ENCODE results near the gene RNF40. TPM values are rescaled to one million over a fixed set of nuclear protein-coding genes. Genes with fewer than 3 reads are reported as not detected.
"Not testable (repeated sequence)": the region's sequence is repeated elsewhere in the genome, so short reads cannot be mapped to it uniquely, and the experiment has no call there.

Gene RNF40
- total RNA-seq, 1 donor from 2014 or later = 50.6 TPM

DNA sequence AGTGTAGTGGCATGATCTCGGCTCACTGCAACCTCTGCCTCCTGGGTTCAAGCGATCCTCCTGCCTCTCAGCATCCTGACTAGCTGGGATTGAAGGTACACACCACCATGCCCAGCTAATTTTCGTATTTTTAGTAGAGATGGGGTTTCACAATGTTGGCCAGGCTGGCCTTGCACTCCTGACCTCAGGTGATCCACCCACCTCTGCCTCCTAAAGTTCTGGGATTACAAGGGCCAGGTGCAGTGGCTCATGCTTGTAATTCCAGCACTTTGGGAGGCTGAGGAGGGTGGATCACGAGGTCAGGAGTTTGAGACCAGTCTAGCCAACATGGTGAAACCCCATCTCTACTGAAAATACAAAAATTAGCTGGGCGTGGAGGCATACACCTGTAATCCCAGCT is 47.6 kb downstream of the RNF40 start:
- H3K36me3 ChIP-seq (ENCODE audit: control insufficient read depth in 3 of 3, insufficient read depth in 3 of 3, low read length in 3 of 3); H3K27ac ChIP-seq (ENCODE audit: low read depth, low read length); H3K9me3 ChIP-seq (ENCODE audit: control insufficient read depth in 3 of 3, low read length in 3 of 3); H3K4me3 ChIP-seq (ENCODE audit: low read length in 3 of 3); H3K9ac ChIP-seq (ENCODE audit: low read depth in 1 of 3, low read length in 3 of 3); H3K27me3 ChIP-seq (ENCODE audit: control insufficient read depth in 3 of 3, insufficient read depth in 3 of 3, low read length in 3 of 3): not testable (repeated sequence)
- peaks cover 19 to 26% (median 21%) of the 10 kb centered on the region in 3 donors for H3K4me1 ChIP-seq (ENCODE audit: control insufficient read depth in 3 of 3, insufficient read depth in 3 of 3, low read length in 3 of 3)

DNA sequence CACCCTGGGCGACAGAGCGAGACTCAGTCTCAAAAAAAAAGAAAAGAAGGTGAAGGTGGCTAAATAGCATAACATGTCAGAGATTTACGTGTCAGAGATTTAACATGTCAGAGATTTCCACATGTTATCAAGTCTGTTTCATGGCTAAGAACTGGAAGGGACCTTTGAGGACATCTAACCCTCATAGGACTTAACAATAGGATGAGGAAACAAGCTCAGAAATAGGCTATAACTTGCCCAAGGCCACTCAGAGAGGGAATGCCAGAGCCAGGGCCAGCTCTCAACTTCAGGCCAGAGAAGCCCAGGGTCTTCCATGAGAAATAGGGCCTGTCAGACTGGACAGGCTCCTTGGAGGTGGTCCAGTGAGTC is 51.7 kb downstream of the RNF40 start:
- Histone ChIP-seq H3K27ac (ENCODE audit: low read depth, low read length) (peak overlapping the region; percentile 78), H3K9me3 (ENCODE audit: control insufficient read depth in 3 of 3, low read length in 3 of 3) (no peaks in the 10 kb centered on the region), H3K27me3 (ENCODE audit: control insufficient read depth in 3 of 3, insufficient read depth in 3 of 3, low read length in 3 of 3) (no peaks in the 10 kb centered on the region), H3K4me3 (ENCODE audit: low read length in 3 of 3) (peak overlapping the region; percentile 82 to 87 (median 85)), H3K4me1 (ENCODE audit: control insufficient read depth in 3 of 3, insufficient read depth in 3 of 3, low read length in 3 of 3) (peaks cover 5 to 14% (median 8%) of the 10 kb centered on the region in 3 donors), H3K9ac (ENCODE audit: low read depth in 1 of 3, low read length in 3 of 3) (peak overlapping the region; percentile 80 to 91 (median 87)), H3K36me3 (ENCODE audit: control insufficient read depth in 3 of 3, insufficient read depth in 3 of 3, low read length in 3 of 3) (no peaks in the 10 kb centered on the region)

DNA sequence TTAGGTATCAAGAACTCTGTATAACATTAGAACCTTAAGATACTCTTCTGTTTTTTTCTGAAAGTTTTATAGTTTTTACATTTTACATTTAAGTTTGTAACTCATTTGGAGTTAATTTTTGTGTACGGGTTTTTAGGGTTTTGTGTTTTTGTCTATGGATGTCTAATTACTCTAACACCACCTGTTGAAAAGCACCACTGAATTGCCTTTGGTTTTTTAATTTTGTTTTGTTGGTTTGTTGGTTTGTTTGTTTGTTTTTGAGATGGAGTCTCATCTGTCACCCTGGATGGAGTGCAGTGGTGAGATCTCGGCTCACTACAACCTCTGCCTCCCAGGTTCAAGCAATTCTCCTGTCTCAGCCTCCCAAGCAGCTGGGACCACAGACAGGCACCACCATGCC is 54.6 kb downstream of the RNF40 start:
- H3K9me3 ChIP-seq (ENCODE audit: control insufficient read depth in 3 of 3, low read length in 3 of 3) = no peaks in the 10 kb centered on the region
- no peak overlapping the region for H3K27ac ChIP-seq (ENCODE audit: low read depth, low read length)
- H3K9ac ChIP-seq (ENCODE audit: low read depth in 1 of 3, low read length in 3 of 3) = no peak overlapping the region
- H3K4me1 ChIP-seq (ENCODE audit: control insufficient read depth in 3 of 3, insufficient read depth in 3 of 3, low read length in 3 of 3) = peaks cover 5 to 14% (median 8%) of the 10 kb centered on the region in 3 donors
- H3K4me3 ChIP-seq (ENCODE audit: low read length in 3 of 3) = no peak overlapping the region
- H3K36me3 ChIP-seq (ENCODE audit: control insufficient read depth in 3 of 3, insufficient read depth in 3 of 3, low read length in 3 of 3) = no peaks in the 10 kb centered on the region
- no peaks in the 10 kb centered on the region for H3K27me3 ChIP-seq (ENCODE audit: control insufficient read depth in 3 of 3, insufficient read depth in 3 of 3, low read length in 3 of 3)

GRCh38 chr16:30820952-30821421 is 58.9 kb downstream of the RNF40 start:
- no peaks in the 10 kb centered on the region for H3K4me1 ChIP-seq (ENCODE audit: control insufficient read depth in 3 of 3, insufficient read depth in 3 of 3, low read length in 3 of 3)
- H3K9me3 ChIP-seq (ENCODE audit: control insufficient read depth in 3 of 3, low read length in 3 of 3) = no peaks in the 10 kb centered on the region

DNA sequence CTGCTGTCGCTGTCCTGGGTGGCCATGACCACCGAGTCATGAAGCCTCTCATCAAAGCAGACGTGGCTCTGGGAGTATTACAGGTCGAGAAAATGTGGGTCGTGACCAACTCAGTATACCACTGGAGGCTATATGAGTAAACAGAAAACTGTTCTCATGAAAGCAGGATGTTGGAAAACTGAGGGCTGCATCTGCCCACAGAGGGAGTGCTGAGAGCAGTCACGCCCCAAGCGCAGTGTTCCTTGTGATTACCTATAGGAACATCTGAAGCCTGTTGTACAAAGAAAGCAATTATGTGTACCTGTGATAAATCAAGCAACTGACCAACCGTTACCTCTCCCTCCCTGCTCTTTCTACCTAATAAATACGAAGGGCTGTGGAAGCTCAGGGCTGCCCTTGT is 59.3 kb downstream of the RNF40 start:
- H3K27ac ChIP-seq (ENCODE audit: low read depth, low read length); H3K27me3 ChIP-seq (ENCODE audit: control insufficient read depth in 3 of 3, insufficient read depth in 3 of 3, low read length in 3 of 3); H3K4me3 ChIP-seq (ENCODE audit: low read length in 3 of 3); H3K4me1 ChIP-seq (ENCODE audit: control insufficient read depth in 3 of 3, insufficient read depth in 3 of 3, low read length in 3 of 3); H3K9ac ChIP-seq (ENCODE audit: low read depth in 1 of 3, low read length in 3 of 3); H3K36me3 ChIP-seq (ENCODE audit: control insufficient read depth in 3 of 3, insufficient read depth in 3 of 3, low read length in 3 of 3); H3K9me3 ChIP-seq (ENCODE audit: control insufficient read depth in 3 of 3, low read length in 3 of 3): not testable (repeated sequence)

More at GRCh38 chr16:30820952-30821421, 58.9 kb downstream of the RNF40 start:
- H3K36me3 ChIP-seq (ENCODE audit: control insufficient read depth in 3 of 3, insufficient read depth in 3 of 3, low read length in 3 of 3) = no peaks in the 10 kb centered on the region
- H3K9ac ChIP-seq (ENCODE audit: low read depth in 1 of 3, low read length in 3 of 3) = no peak overlapping the region
- H3K4me3 ChIP-seq (ENCODE audit: low read length in 3 of 3) = no peak overlapping the region
- H3K27ac ChIP-seq (ENCODE audit: low read depth, low read length) = no peak overlapping the region
- H3K27me3 ChIP-seq (ENCODE audit: control insufficient read depth in 3 of 3, insufficient read depth in 3 of 3, low read length in 3 of 3) = no peaks in the 10 kb centered on the region

DNA sequence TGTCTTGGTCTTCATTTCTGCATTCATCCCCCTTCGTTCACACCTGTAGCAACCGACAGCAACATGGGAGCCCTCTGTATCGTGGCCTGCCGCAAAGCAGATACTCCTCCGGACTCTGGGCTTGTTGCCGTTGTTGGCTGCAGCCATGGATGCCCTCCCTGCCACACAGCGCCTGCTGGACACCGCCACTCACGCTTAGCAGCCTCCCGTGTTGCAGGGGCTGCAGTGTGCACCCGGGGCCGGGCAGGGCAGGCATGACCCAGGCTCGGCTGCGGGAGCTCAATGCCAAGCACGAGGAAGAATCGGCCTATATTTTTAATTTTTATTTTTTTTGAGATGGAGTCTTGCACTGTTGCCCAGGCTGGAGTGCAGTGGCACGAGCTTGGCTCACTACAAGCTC is 59.8 kb downstream of the RNF40 start:
- Histone ChIP-seq H3K36me3 (ENCODE audit: control insufficient read depth in 3 of 3, insufficient read depth in 3 of 3, low read length in 3 of 3) (no peaks in the 10 kb centered on the region), H3K27ac (ENCODE audit: low read depth, low read length) (no peak overlapping the region), H3K9ac (ENCODE audit: low read depth in 1 of 3, low read length in 3 of 3) (no peak overlapping the region), H3K27me3 (ENCODE audit: control insufficient read depth in 3 of 3, insufficient read depth in 3 of 3, low read length in 3 of 3) (no peaks in the 10 kb centered on the region), H3K9me3 (ENCODE audit: control insufficient read depth in 3 of 3, low read length in 3 of 3) (no peaks in the 10 kb centered on the region), H3K4me3 (ENCODE audit: low read length in 3 of 3) (no peak overlapping the region), H3K4me1 (ENCODE audit: control insufficient read depth in 3 of 3, insufficient read depth in 3 of 3, low read length in 3 of 3) (no peaks in the 10 kb centered on the region)

Small RNA genes within 50 kb of the gene (small RNA-seq; reads per million reads assigned to genes)
- not detected for gene RF00017

Other genes with a start within 250 kb of the RNF40 start
- 23.5 TPM for gene ZNF768, start 235.8 kb upstream of the RNF40 start, total RNA-seq
- 8.4 TPM for gene ZNF747, start 227.5 kb upstream of the RNF40 start, total RNA-seq
- 3.7 TPM for gene ZNF764, start 203.9 kb upstream of the RNF40 start, total RNA-seq
- 5.7 TPM for gene ZNF688, start 190.6 kb upstream of the RNF40 start, total RNA-seq
- gene ZNF785, start 176.6 kb upstream of the RNF40 start, total RNA-seq = 10.4 TPM
- gene ZNF689, start 151.9 kb upstream of the RNF40 start, total RNA-seq = 4.7 TPM
- gene PRR14, start 111.4 kb upstream of the RNF40 start, total RNA-seq = 6.8 TPM
- 7.3 TPM for gene FBRS, start 103.9 kb upstream of the RNF40 start, total RNA-seq
- gene SRCAP, start 63.2 kb upstream of the RNF40 start, total RNA-seq = 17.2 TPM
- 3.7 TPM for gene PHKG2, start 13.9 kb upstream of the RNF40 start, total RNA-seq
- gene CFAP119, start 260 bp upstream of the RNF40 start, total RNA-seq = 1.6 TPM
- gene ZNF629, start 24.9 kb downstream of the RNF40 start, total RNA-seq = 5.7 TPM
- 29.7 TPM for gene BCL7C, start 131.8 kb downstream of the RNF40 start, total RNA-seq
- gene CTF1, start 134.3 kb downstream of the RNF40 start, total RNA-seq = 0.52 TPM
- gene FBXL19, start 161.2 kb downstream of the RNF40 start, total RNA-seq = 5.2 TPM
- 9.4 TPM for gene ORAI3, start 186.7 kb downstream of the RNF40 start, total RNA-seq
- gene SETD1A, start 195.4 kb downstream of the RNF40 start, total RNA-seq = 3.7 TPM
- gene HSD3B7, start 222.9 kb downstream of the RNF40 start, total RNA-seq = 12.5 TPM
- not detected for gene STX1B, start 248.3 kb downstream of the RNF40 start, total RNA-seq